CD4-positive, alpha-beta T cell (primary cell): Measurements from ENCODE around the gene ARHGAP30. TPM values are rescaled to one million over a fixed set of nuclear protein-coding genes. Genes with fewer than 3 reads are reported as not detected.
"Not testable (repeated sequence)": the region's sequence is repeated elsewhere in the genome, so short reads cannot be mapped to it uniquely, and the experiment has no call there.

ENCODE experiments used
- ATAC-seq: fragments of 200-7000 bp; cut with Tn5 transposase; one replicate; pipeline ENCODE4 v1.10.0; 2022; ENCODE audit warnings: mild to moderate bottlenecking; ENCODE audit not compliant: poor library complexity
- CTCF ChIA-PET: fragments of 350-600 bp; sonication (Branson Sonifier 250); formaldehyde crosslinking; loops from one replicate; lab custom pipeline; 2021; ENCODE audit warnings: antibody characterized with exemption, inconsistent platforms; lab: Charles Lee
- POLR2A ChIA-PET: fragments of 350-600 bp; sonication (Branson Sonifier 250); formaldehyde crosslinking; loops from one replicate; lab custom pipeline; 2021; ENCODE audit warnings: antibody characterized with exemption, inconsistent platforms; lab: Charles Lee
- DNase-seq, 14 experiments: peaks; one replicate each; pipeline ENCODE4 v3.0.0-alpha.2; 2013 to 2020; ENCODE audit warnings: mixed read lengths in 2 of 14
- H3K27ac ChIP-seq, 2 donors: one replicate each; pipeline versions ENCODE4 v1.5.1 to v1.7.0; 2013; ENCODE audit warnings: low read length in 2 of 2, low read depth in 1 of 2, mild to moderate bottlenecking in 1 of 2
- H3K27me3 ChIP-seq, 2 experiments: 1 replicate in 1 of 2; 2 replicates in 1 of 2; pipeline versions ENCODE4 v1.6.1 to v1.7.0; 2013; ENCODE audit warnings: low read length in 2 of 2, control low read depth in 1 of 2, mild to moderate bottlenecking in 1 of 2, moderate library complexity in 1 of 2; ENCODE audit not compliant: insufficient read depth in 2 of 2, control insufficient read depth in 1 of 2
- H3K36me3 ChIP-seq: one replicate; pipeline ENCODE4 v1.6.1; 2013; ENCODE audit warnings: low read length, control low read depth; ENCODE audit not compliant: insufficient read depth
- H3K4me1 ChIP-seq: one replicate; pipeline ENCODE4 v1.6.1; 2013; ENCODE audit warnings: low read length, control low read depth; ENCODE audit not compliant: insufficient read depth
- H3K4me3 ChIP-seq: one replicate; pipeline ENCODE4 v1.5.1; 2013; ENCODE audit warnings: mild to moderate bottlenecking, low read length, moderate library complexity
- H3K9me3 ChIP-seq, 2 experiments: 1 replicate in 1 of 2; 2 replicates in 1 of 2; pipeline versions ENCODE4 v1.6.1 to v1.7.0; 2013; ENCODE audit warnings: low read length in 2 of 2, mild to moderate bottlenecking in 2 of 2, control low read depth in 1 of 2, moderate library complexity in 1 of 2; ENCODE audit not compliant: control insufficient read depth in 1 of 2, insufficient read depth in 1 of 2
- H3K27ac Mint-ChIP-seq: one replicate; pipeline ENCODE4 v1.8.0; 2020; ENCODE audit warnings: mixed read lengths
- H3K27me3 Mint-ChIP-seq: one replicate; pipeline ENCODE4 v1.8.0; 2021; ENCODE audit warnings: mixed read lengths
- H3K36me3 Mint-ChIP-seq: one replicate; pipeline ENCODE4 v1.8.0; 2021; ENCODE audit warnings: low read depth, mixed read lengths
- H3K4me1 Mint-ChIP-seq: one replicate; pipeline ENCODE4 v1.8.0; 2021; ENCODE audit warnings: low read depth, mixed read lengths
- H3K4me3 Mint-ChIP-seq: one replicate; pipeline ENCODE4 v1.8.0; 2020; ENCODE audit warnings: mild to moderate bottlenecking, mixed read lengths
- H3K9me3 Mint-ChIP-seq: one replicate; pipeline ENCODE4 v1.8.0; 2020; ENCODE audit warnings: mixed read lengths
- CTCF ChIP-seq: fragments of 200-600 bp; IDR thresholded peaks from one replicate; pipeline ENCODE4 v1.8.0; 2022; ENCODE audit warnings: antibody characterized with exemption, mild to moderate bottlenecking
- intact Hi-C, 2 experiments: fragments of 100-400 bp; cut with DNase I in 1 of 2; cut with micrococcal nuclease in 1 of 2; formaldehyde crosslinking; loops; one replicate each; pipeline versions ENCODE4 v1.15.1 to v1.9.0; 2023 to 2025; cut with DNase I, micrococcal nuclease
- polyA plus RNA-seq, 2 donors: library from polyadenylated mRNA; unstranded; fragments of 120-200 nt; gene quantifications; one replicate each; pipeline ENCODE4 v1.2.1, GENCODE V29; 2013
- total RNA-seq, 174 experiments: library from RNA in 2 of 174; stranded (reverse) in 2 of 174; gene quantifications; one replicate each; pipeline ENCODE4 v1.2.3 and lab custom pipeline; 2021 to 2026

Gene ARHGAP30, protein sequence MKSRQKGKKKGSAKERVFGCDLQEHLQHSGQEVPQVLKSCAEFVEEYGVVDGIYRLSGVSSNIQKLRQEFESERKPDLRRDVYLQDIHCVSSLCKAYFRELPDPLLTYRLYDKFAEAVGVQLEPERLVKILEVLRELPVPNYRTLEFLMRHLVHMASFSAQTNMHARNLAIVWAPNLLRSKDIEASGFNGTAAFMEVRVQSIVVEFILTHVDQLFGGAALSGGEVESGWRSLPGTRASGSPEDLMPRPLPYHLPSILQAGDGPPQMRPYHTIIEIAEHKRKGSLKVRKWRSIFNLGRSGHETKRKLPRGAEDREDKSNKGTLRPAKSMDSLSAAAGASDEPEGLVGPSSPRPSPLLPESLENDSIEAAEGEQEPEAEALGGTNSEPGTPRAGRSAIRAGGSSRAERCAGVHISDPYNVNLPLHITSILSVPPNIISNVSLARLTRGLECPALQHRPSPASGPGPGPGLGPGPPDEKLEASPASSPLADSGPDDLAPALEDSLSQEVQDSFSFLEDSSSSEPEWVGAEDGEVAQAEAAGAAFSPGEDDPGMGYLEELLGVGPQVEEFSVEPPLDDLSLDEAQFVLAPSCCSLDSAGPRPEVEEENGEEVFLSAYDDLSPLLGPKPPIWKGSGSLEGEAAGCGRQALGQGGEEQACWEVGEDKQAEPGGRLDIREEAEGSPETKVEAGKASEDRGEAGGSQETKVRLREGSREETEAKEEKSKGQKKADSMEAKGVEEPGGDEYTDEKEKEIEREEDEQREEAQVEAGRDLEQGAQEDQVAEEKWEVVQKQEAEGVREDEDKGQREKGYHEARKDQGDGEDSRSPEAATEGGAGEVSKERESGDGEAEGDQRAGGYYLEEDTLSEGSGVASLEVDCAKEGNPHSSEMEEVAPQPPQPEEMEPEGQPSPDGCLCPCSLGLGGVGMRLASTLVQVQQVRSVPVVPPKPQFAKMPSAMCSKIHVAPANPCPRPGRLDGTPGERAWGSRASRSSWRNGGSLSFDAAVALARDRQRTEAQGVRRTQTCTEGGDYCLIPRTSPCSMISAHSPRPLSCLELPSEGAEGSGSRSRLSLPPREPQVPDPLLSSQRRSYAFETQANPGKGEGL
- total RNA-seq (10 to 100 TPM; 76.6 to 78.9 TPM), total RNA-seq (lab: John Stamatoyannopoulos, UW) (96.8 to 695 (median 356) reads per million in 172 experiments)
- 245 TPM for polyA plus RNA-seq (2013, experiment 1 of 2)
- 243 TPM for polyA plus RNA-seq (2013, experiment 2 of 2)

DNA sequence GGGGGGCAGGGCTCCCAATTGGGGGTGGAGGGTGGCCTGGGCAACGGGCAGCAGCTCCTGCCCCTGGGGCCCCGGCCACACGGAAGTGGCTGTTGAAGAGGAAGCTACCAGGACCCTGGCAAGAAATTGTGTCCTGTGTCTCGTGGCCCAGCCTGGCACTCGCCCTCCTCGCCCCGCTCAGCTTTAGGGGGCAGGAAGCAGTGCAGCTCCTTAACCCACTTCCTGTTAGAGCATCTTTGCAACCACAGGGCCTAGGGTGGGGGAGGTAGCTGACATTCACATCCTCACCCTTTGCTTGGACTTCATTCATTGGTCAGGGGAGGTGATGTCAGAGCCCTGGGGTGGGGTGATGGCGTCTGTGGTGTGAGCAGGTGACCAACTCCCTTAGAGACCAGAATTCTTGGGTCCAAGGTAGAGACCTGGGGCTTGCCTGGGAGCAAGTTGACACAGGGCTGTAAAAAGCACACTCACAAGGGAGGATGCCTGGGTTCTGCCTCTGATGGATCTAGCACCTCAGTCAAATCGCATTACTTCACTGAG, at the start of gene ARHGAP30:
TSS of gene ARHGAP30 (minus strand) at position 161 of the 540 bp plus-strand sequence. CDS start 267 bp downstream, outside the sequence.
- peaks cover 33% of the 10 kb centered on the region for H3K36me3 Mint-ChIP-seq
- Histone ChIP-seq H3K4me3 (peak within 1 kb of the TSS; percentile 100), H3K36me3 (peaks cover 19% of the 10 kb centered on the region), H3K27ac (peak within 1 kb of the TSS; percentile 94), H3K27me3 (no peaks in the 10 kb centered on the region), H3K4me1 (peaks cover 65% of the 10 kb centered on the region), H3K9me3 (no peaks in the 10 kb centered on the region)
- H3K4me3 Mint-ChIP-seq, result peak within 1 kb of the TSS; percentile 97
- DNase-seq (peak; percentile 65 to 98 (median 82)), ATAC-seq (peak; percentile 73)
- no peaks in the 10 kb centered on the region for H3K9me3 Mint-ChIP-seq
- H3K27ac Mint-ChIP-seq, result peak within 1 kb of the TSS; percentile 90
- TF ChIP-seq CTCF, result no peak
- ChIA-PET CTCF (interaction anchor here (0.7 to 3.3 kb wide), 13 partner anchors 15 to 290 kb away, joined by 3 to 36 read pairs (median 5); partner anchors contain the start of genes KLHDC9, TSTD1 and USF1), POLR2A (interaction anchor here (0.6 to 8.2 kb wide), 34 partner anchors 8 to 807 kb away, joined by 3 to 295 read pairs (median 5); partner anchors contain the start of genes B4GALT3, DCAF8, DEDD and F11R)
- H3K4me1 Mint-ChIP-seq, result peaks cover 65% of the 10 kb centered on the region
- H3K27me3 Mint-ChIP-seq, result no peaks in the 10 kb centered on the region
- intact Hi-C loops, result loop anchor here (1.0 to 5.0 kb wide), 4 partner anchors 23 to 88 kb away; partner anchors contain the start of genes KLHDC9 (in 1 of the 2), USF1 (in 1 of the 2) and USP21 (in 1 of the 2)

DNA sequence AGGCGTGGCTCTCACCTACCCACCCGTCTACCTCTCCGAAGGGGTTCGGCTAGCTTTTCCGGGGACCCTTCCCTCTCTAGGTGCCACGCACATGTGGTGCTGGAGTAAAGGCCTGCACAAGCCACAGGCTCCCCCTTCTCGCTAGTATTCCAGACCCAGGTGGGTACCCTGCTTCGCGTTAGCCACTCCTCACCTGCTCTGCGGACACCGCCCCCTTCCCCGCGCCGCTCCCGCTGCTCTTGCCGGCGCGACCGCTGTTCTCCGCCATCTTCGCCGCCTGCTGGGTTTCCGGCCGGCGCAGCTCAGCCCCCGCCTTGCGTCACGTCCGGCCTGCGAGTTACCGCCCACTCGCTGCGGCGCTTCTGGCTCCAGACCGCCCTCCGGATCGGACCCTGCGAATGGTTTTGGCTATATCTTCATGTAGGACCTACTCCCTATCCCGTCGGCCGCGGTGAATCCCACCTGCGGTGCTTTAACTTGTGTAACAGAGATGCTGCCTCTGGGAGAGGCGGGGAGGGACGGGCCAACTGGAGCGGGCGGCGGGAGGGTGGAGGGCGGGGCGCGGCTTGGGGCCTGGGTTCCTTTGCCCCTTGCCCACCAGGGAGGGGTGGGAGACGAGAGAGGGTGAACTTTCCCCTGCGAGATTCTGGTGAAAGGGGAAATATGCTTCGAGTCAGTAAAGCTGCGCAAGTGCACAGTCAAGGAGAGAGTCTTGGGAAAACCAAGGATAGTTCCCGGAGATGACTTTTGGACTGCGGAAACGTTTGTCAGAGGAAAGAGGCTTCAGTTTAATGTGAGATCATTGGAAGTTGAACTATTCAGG, 48.3 kb upstream of the ARHGAP30 start, which contains the start of the genes NIT1 and PFDN2:
TSS of gene NIT1 (plus strand) at position 347 of the 823 bp plus-strand sequence. CDS start at position 419, 72 bp downstream.
TSS of gene PFDN2 (minus strand) at position 279 of the 823 bp plus-strand sequence. CDS start at position 268, 11 bp downstream.
- peaks cover 53% of the 10 kb centered on the region for H3K4me1 ChIP-seq
- peaks cover 67% of the 10 kb centered on the region for H3K4me1 Mint-ChIP-seq
- CTCF ChIA-PET, result interaction anchor here (0.6 to 3.3 kb wide), 9 partner anchors 13 to 280 kb away, joined by 3 to 12 read pairs (median 3); partner anchors contain the start of genes DEDD, KLHDC9, PPOX and USF1

GRCh38 chr1:161115961-161116360, 46.3 kb upstream of the ARHGAP30 start:
- DNase-seq, H3K27me3 ChIP-seq, H3K27ac ChIP-seq, H3K27me3 Mint-ChIP-seq, ATAC-seq, CTCF ChIA-PET, POLR2A ChIA-PET, H3K4me3 ChIP-seq, H3K9me3 Mint-ChIP-seq, H3K9me3 ChIP-seq: not testable (repeated sequence)
- Mint-ChIP-seq H3K36me3 (peaks cover 40% of the 10 kb centered on the region), H3K4me3 (peak overlapping the region; percentile 97), H3K27ac (peak overlapping the region; percentile 91), H3K4me1 (peaks cover 81% of the 10 kb centered on the region)
- intact Hi-C loops, result loop anchor here (5.0 kb wide), 2 partner anchors 36 to 69 kb away; partner anchors contain the start of genes UFC1 (in 2 of the 2) and USF1 (in 1 of the 2)
- Histone ChIP-seq H3K4me1 (peaks cover 53% of the 10 kb centered on the region), H3K36me3 (peaks cover 16% of the 10 kb centered on the region)

More for the DNA sequence above, 48.3 kb upstream of the ARHGAP30 start, which contains the start of the genes NIT1 and PFDN2:
- peak within 1 kb of the TSS; percentile 91 for H3K4me3 ChIP-seq
- H3K9me3 ChIP-seq, result no peaks in the 10 kb centered on the region
- H3K36me3 ChIP-seq, result peaks cover 36% of the 10 kb centered on the region
- ATAC-seq (peak; percentile 71), DNase-seq (peak; percentile 65 to 93 (median 78))
- no peaks in the 10 kb centered on the region for H3K27me3 Mint-ChIP-seq
- no peaks in the 10 kb centered on the region for H3K27me3 ChIP-seq
- H3K4me3 Mint-ChIP-seq, result peak within 1 kb of the TSS; percentile 97
- H3K27ac Mint-ChIP-seq, result peak within 1 kb of the TSS; percentile 91
- POLR2A ChIA-PET, result interaction anchor here (0.6 to 2.7 kb wide), 17 partner anchors 8 to 188 kb away, joined by 3 to 35 read pairs (median 5); partner anchors contain the start of genes ARHGAP30, DEDD, KLHDC9 and NDUFS2
- TF ChIP-seq CTCF, result no peak
- peaks cover 59% of the 10 kb centered on the region for H3K36me3 Mint-ChIP-seq
- no peaks in the 10 kb centered on the region for H3K9me3 Mint-ChIP-seq
- peak within 1 kb of the TSS; percentile 81 to 91 for H3K27ac ChIP-seq
- intact Hi-C loops, result loop anchor here (1.0 to 5.0 kb wide), 3 partner anchors 14 to 71 kb away; partner anchors contain the start of genes UFC1 (in 2 of the 2), DEDD (in 1 of the 2) and USF1 (in 1 of the 2)
